Measurements from ENCODE around the gene CLEC4D. TPM values are rescaled to one million over a fixed set of nuclear protein-coding genes. Genes with fewer than 3 reads are reported as not detected.

The CLEC4D gene
- polyA plus RNA-seq, 2 of the 4 experiments (the other 2 are of a cell fraction) = not detected

DNA sequence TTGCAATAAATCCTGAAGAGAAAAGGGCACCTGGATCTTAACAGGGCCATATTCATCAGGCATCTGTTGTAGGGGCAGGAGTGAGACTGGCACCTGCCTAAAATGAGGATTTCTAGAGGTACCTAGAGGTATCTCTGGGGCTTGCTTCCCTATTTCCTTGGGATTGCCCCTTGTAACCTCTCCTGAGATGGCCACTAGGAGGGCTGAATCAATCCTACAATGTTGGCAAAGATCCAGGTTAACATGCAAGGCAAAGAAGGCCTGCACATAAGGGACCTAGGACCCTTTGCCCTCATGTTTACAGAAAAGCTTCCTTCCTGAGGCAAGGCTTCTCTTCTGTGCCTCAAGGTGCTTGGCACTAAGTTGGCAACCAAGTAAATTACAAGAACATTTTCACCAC lies 53.2 kb downstream of the CLEC4D start:
- TF ChIP-seq GATA3 (IDR thresholded peaks at IDR 0.05; ENCODE audit: borderline replicate concordance) = no peak
- TF ChIP-seq TFCP2L1 (CRISPR knock-in tag; IDR thresholded peaks at IDR 0.05) = no peak
- TF ChIP-seq HEYL (CRISPR knock-in tag; IDR thresholded peaks at IDR 0.05) = no peak
- no peak for TF ChIP-seq POLR2AphosphoS2 (conservative IDR thresholded peaks at IDR 0.05; ENCODE audit: low read length)
- no peak for TF ChIP-seq HOXA7 (CRISPR knock-in tag; IDR thresholded peaks at IDR 0.05)
- no peak for TF ChIP-seq ESRRA (IDR thresholded peaks at IDR 0.05; ENCODE audit: borderline replicate concordance, low read length)
- TF ChIP-seq MAZ (IDR thresholded peaks at IDR 0.05; ENCODE audit: borderline replicate concordance, low read depth, low read length) = no peak
- no peak for TF ChIP-seq SREBF2 (IDR thresholded peaks at IDR 0.05)
- no peak for TF ChIP-seq BCL3 (IDR thresholded peaks at IDR 0.05)
- TF ChIP-seq HDAC2 (IDR thresholded peaks at IDR 0.05) = no peak
- no peak for TF ChIP-seq RAD21 (conservative IDR thresholded peaks at IDR 0.05 in 1 of 2, IDR thresholded peaks at IDR 0.05 in 1 of 2)
- TF ChIP-seq EHMT2 (IDR thresholded peaks at IDR 0.05; ENCODE audit: low read depth) = no peak
- TF ChIP-seq ZSCAN20 (CRISPR knock-in tag; IDR thresholded peaks at IDR 0.05) = no peak
- no peak for TF ChIP-seq NR3C1 (IDR thresholded peaks at IDR 0.05)
- TF ChIP-seq MAX (IDR thresholded peaks at IDR 0.05) = no peak
- no peak for TF ChIP-seq HOXB13 (CRISPR knock-in tag; IDR thresholded peaks at IDR 0.05; ENCODE audit: low read depth)
- TF ChIP-seq JUNB (IDR thresholded peaks at IDR 0.05) = no peak
- H3K27ac ChIP-seq = no peak overlapping the region
- ChIA-PET CTCF (interaction anchor here (1.0 to 1.4 kb wide), 2 partner anchors 22 to 24 kb away, joined by 3 to 5 read pairs; no protein-coding TSS in a partner anchor), POLR2A (no interaction called here)
- H3K4me3 ChIP-seq = no peak overlapping the region
- H3K4me1 ChIP-seq = no peaks in the 10 kb centered on the region
- DNase-seq (ENCODE audit: low read depth in 1 of 2, low spot score in 1 of 2) = peak in 1 of 2 experiments; percentile 22
- H3K4me2 ChIP-seq = no peak overlapping the region
- no peak for FAIRE-seq
- peaks cover 2% of the 10 kb centered on the region; the same call in 1 of the 3 replicates for H3K9me3 ChIP-seq
- ATAC-seq = peak in 1 of 2 experiments; percentile 36; a peak in 2 of 6 replicates

Small RNA genes lying within 50 kb of the gene (small RNA-seq; reads per million reads assigned to genes)
- gene RNU6-275P = 0 reads per million in 6 experiments

Other genes starting within 250 kb of the CLEC4D start
- gene CLEC6A, start 57.5 kb upstream of the CLEC4D start, polyA plus RNA-seq (2011; rRNA removed) = not detected in 2 replicates
- gene CLEC6A, start 57.5 kb upstream of the CLEC4D start, polyA plus RNA-seq (2017; fragmentation: RNase III; extraction: RNeasy Plus Mini Kit Qiagen cat#74134 plus additional on column Dnase treatment) = not detected in 3 replicates
- gene CLEC4E, start 27.4 kb downstream of the CLEC4D start, polyA plus RNA-seq (2011; rRNA removed) = 0.06 and 0.28 TPM in 2 replicates
- gene CLEC4E, start 27.4 kb downstream of the CLEC4D start, polyA plus RNA-seq (2017; fragmentation: RNase III; extraction: RNeasy Plus Mini Kit Qiagen cat#74134 plus additional on column Dnase treatment) = not detected in 3 replicates
- 0.12 and 0.16 TPM in 2 replicates for gene AICDA, start 99.4 kb downstream of the CLEC4D start, polyA plus RNA-seq (2011; rRNA removed)
- 0.05 to 0.16 TPM (median 0.05 TPM) in 3 replicates for gene AICDA, start 99.4 kb downstream of the CLEC4D start, polyA plus RNA-seq (2017; fragmentation: RNase III; extraction: RNeasy Plus Mini Kit Qiagen cat#74134 plus additional on column Dnase treatment)
- 0.40 and 0.48 TPM in 2 replicates for gene MFAP5, start 149.3 kb downstream of the CLEC4D start, polyA plus RNA-seq (2011; rRNA removed)
- gene MFAP5, start 149.3 kb downstream of the CLEC4D start, polyA plus RNA-seq (2017; fragmentation: RNase III; extraction: RNeasy Plus Mini Kit Qiagen cat#74134 plus additional on column Dnase treatment) = 0.15 to 0.41 TPM (median 0.40 TPM) in 3 replicates
- gene RIMKLB, start 184.5 kb downstream of the CLEC4D start, polyA plus RNA-seq (2011; rRNA removed) = 28.2 and 43.8 TPM in 2 replicates
- gene RIMKLB, start 184.5 kb downstream of the CLEC4D start, polyA plus RNA-seq (2017; fragmentation: RNase III; extraction: RNeasy Plus Mini Kit Qiagen cat#74134 plus additional on column Dnase treatment) = 20.8 to 24.8 TPM (median 21.0 TPM) in 3 replicates